Neuronal stem cell (in vitro differentiated cells): ENCODE data around the gene GPBP1.

ENCODE experiments used
- DNase-seq: peaks from one replicate; pipeline ENCODE4 v3.0.0-alpha.2; 2013; ENCODE audit warnings: low spot score
- H2AFZ ChIP-seq: one replicate; pipeline ENCODE4 v1.6.1; 2013; ENCODE audit warnings: mild to moderate bottlenecking, low read length, inconsistent platforms
- H2AK5ac ChIP-seq: 2 replicates; pipeline ENCODE4 v1.6.1; 2013; ENCODE audit warnings: low read depth, mild to moderate bottlenecking, inconsistent platforms, low read length, moderate library complexity, mixed read lengths
- H2BK120ac ChIP-seq: 2 replicates; pipeline ENCODE4 v1.6.1; 2013; ENCODE audit warnings: low read depth, mild to moderate bottlenecking, inconsistent platforms, low read length, moderate library complexity, mixed read lengths
- H2BK12ac ChIP-seq: one replicate; pipeline ENCODE4 v1.6.1; 2013; ENCODE audit warnings: low read length, inconsistent platforms
- H2BK15ac ChIP-seq: 2 replicates; pipeline ENCODE4 v1.6.1; 2013; ENCODE audit warnings: mild to moderate bottlenecking, low read length, inconsistent platforms, mixed read lengths
- H2BK5ac ChIP-seq: one replicate; pipeline ENCODE4 v1.6.1; 2013; ENCODE audit warnings: inconsistent platforms, mild to moderate bottlenecking, low read length, moderate library complexity
- H3K14ac ChIP-seq: one replicate; pipeline ENCODE4 v1.6.1; 2013; ENCODE audit warnings: low read length, inconsistent platforms
- H3K18ac ChIP-seq: 2 replicates; pipeline ENCODE4 v1.6.1; 2013; ENCODE audit warnings: low read length, inconsistent platforms
- H3K23ac ChIP-seq: 2 replicates; pipeline ENCODE4 v1.6.1; 2013; ENCODE audit warnings: low read depth, mild to moderate bottlenecking, mixed read lengths, low read length, inconsistent platforms; ENCODE audit not compliant: poor library complexity
- H3K27ac ChIP-seq: replicated peaks from 3 replicates; pipeline ENCODE4 v1.5.1; 2013; ENCODE audit warnings: low read length, inconsistent platforms
- H3K27me3 ChIP-seq, 3 experiments: 2 replicates each; pipeline ENCODE4 v1.6.1; 2013; ENCODE audit warnings: low read length in 3 of 3, mild to moderate bottlenecking in 2 of 3, inconsistent platforms in 1 of 3, low read depth in 1 of 3, mixed read lengths in 1 of 3, moderate library complexity in 1 of 3; ENCODE audit not compliant: control insufficient read depth in 3 of 3, insufficient read depth in 3 of 3
- H3K36me3 ChIP-seq, 2 donors: replicated peaks in 1 of 2; 2 replicates each; pipeline ENCODE4 v1.6.1; 2013; ENCODE audit warnings: low read length in 2 of 2; ENCODE audit not compliant: control insufficient read depth in 2 of 2, insufficient read depth in 2 of 2
- H3K4ac ChIP-seq: 2 replicates; pipeline ENCODE4 v1.6.1; 2013; ENCODE audit warnings: inconsistent platforms, mild to moderate bottlenecking, low read length, moderate library complexity
- H3K4me1 ChIP-seq, 2 donors: 1 replicate in 1 of 2; 2 replicates in 1 of 2; pipeline ENCODE4 v1.6.1; 2013; ENCODE audit warnings: low read length in 2 of 2, low read depth in 1 of 2; ENCODE audit not compliant: control insufficient read depth in 2 of 2, insufficient read depth in 1 of 2
- H3K4me2 ChIP-seq: one replicate; pipeline ENCODE4 v1.6.1; 2013; ENCODE audit warnings: mild to moderate bottlenecking, low read length, inconsistent platforms; ENCODE audit not compliant: insufficient read depth, poor library complexity, severe bottlenecking
- H3K4me3 ChIP-seq, 2 donors: 2 replicates each; pipeline ENCODE4 v1.5.1; 2013; ENCODE audit warnings: low read length in 2 of 2, mild to moderate bottlenecking in 2 of 2, inconsistent platforms in 1 of 2, moderate library complexity in 1 of 2
- H3K79me1 ChIP-seq: one replicate; pipeline ENCODE4 v1.6.1; 2013; ENCODE audit warnings: low read depth, mild to moderate bottlenecking, inconsistent platforms, low read length, moderate library complexity
- H3K9ac ChIP-seq: one replicate; pipeline ENCODE4 v1.6.1; 2013; ENCODE audit warnings: mild to moderate bottlenecking, low read depth, low read length, inconsistent platforms; ENCODE audit not compliant: poor library complexity
- H3K9me3 ChIP-seq, 2 donors: replicated peaks in 1 of 2; 2 replicates each; pipeline versions ENCODE3 to v1.6.1; 2013; ENCODE audit warnings: low read length in 2 of 2, mild to moderate bottlenecking in 2 of 2, inconsistent platforms in 1 of 2, low read depth in 1 of 2, mixed read lengths in 1 of 2, moderate library complexity in 1 of 2; ENCODE audit not compliant: control insufficient read depth in 2 of 2, insufficient read depth in 1 of 2
- H4K8ac ChIP-seq: one replicate; pipeline ENCODE4 v1.6.1; 2013; ENCODE audit warnings: low read depth, mild to moderate bottlenecking, inconsistent platforms, low read length, moderate library complexity
- H4K91ac ChIP-seq: one replicate; pipeline ENCODE4 v1.6.1; 2013; ENCODE audit warnings: low read length, low read depth, mild to moderate bottlenecking, inconsistent platforms; ENCODE audit not compliant: poor library complexity
- WGBS, 2 donors: extraction: QIAGEN DNeasy Blood & Tissue Kit; methylation state at CpG; one replicate each; pipeline ENCODE4 v1.1.7; 2013; ENCODE audit warnings: missing lambda C conversion rate in 2 of 2, mixed read lengths in 1 of 2; ENCODE audit not compliant: insufficient read length in 2 of 2, insufficient replicate concordance in 1 of 2; ENCODE audit errors: extremely low coverage in 2 of 2; 5-methylcytosine and 5-hydroxymethylcytosine counted together

The GPBP1 gene

GRCh38 chr5:57249265-57249874, 75.5 kb downstream of the GPBP1 start:
- H3K9me3 ChIP-seq: peaks cover 0 to 8% of the 10 kb centered on the region in 2 donors
- H3K4ac ChIP-seq: no peak overlapping the region
- H3K36me3 ChIP-seq: peaks cover 21 to 94% of the 10 kb centered on the region in 2 donors
- no peak for DNase-seq
- no peak overlapping the region for H2BK12ac ChIP-seq
- H3K27ac ChIP-seq: no peak overlapping the region
- no peaks in the 10 kb centered on the region for H3K4me1 ChIP-seq
- H4K91ac ChIP-seq: no peak overlapping the region
- no peak overlapping the region for H3K23ac ChIP-seq
- no peak overlapping the region for H3K4me2 ChIP-seq
- WGBS, 2 donors: no CpG with 5 or more reads among the region's 8 CpGs
- H3K27me3 ChIP-seq: no peaks in the 10 kb centered on the region
- no peak overlapping the region for H4K8ac ChIP-seq
- no peak overlapping the region for H2AK5ac ChIP-seq
- H2BK120ac ChIP-seq: no peak overlapping the region
- peaks cover 3% of the 10 kb centered on the region for H3K79me1 ChIP-seq
- H3K9ac ChIP-seq: no peak overlapping the region
- no peak overlapping the region for H2BK5ac ChIP-seq
- no peak overlapping the region for H3K18ac ChIP-seq
- H2AFZ ChIP-seq: no peak overlapping the region
- H3K14ac ChIP-seq: no peak overlapping the region
- no peak overlapping the region for H3K4me3 ChIP-seq
- H2BK15ac ChIP-seq: no peak overlapping the region

DNA sequence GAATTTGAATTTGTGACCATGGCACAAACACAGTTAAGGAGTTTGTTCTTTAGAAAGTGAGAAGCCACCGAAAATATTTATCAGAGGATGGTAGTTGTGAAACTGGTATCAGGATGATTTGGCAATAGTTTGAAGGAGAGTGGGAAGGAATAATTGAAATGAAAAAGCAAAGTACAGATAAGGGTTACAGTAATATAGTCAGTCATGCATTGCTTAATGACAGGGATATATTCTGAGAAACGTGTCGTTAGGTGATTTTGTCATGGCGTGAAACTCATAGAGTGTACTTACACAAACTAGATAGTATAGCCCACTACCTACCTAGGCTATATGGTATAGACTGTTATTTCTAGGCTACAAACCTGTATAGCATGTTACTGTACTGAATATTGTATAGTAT, 84.2 kb downstream of the GPBP1 start:
- H3K36me3 ChIP-seq: peaks cover 12 to 99% of the 10 kb centered on the region in 2 donors
- whole genome bisulfite sequencing, 2 donors: no CpG with 5 or more reads among the region's 4 CpGs

DNA sequence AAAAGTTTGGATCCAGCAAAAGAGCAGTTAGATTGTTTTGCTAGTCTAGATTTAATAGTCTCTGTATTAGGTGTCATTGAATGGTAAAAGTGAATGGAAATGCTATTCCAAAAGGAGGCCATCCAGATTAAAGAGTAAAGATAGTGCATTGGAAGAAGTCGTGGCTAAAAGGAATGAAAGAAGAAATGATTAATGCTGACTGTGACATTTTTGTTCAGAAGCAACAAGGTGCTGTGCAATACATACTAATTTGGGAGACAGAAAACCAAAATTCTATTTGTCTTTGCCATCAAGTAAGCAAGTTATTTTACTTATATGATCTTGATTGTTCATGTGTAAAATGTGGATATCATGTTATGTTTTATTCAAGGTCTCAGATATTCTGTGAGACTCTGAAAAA, 85.1 kb downstream of the GPBP1 start:
- H2BK120ac ChIP-seq: no peak overlapping the region
- H3K4me1 ChIP-seq: no peaks in the 10 kb centered on the region
- H3K27me3 ChIP-seq: no peaks in the 10 kb centered on the region
- H2BK15ac ChIP-seq: no peak overlapping the region
- no peak overlapping the region for H4K8ac ChIP-seq
- H3K23ac ChIP-seq: no peak overlapping the region
- no peak overlapping the region for H2AK5ac ChIP-seq
- DNase-seq: no peak
- no peak overlapping the region for H2AFZ ChIP-seq
- no peak overlapping the region for H3K9ac ChIP-seq
- no peak overlapping the region for H3K4ac ChIP-seq
- no CpG with 5 or more reads among the region's 1 CpG for WGBS, 2 donors
- no peak overlapping the region for H3K14ac ChIP-seq
- H3K27ac ChIP-seq: no peak overlapping the region
- H3K36me3 ChIP-seq: peaks cover 10 to 99% of the 10 kb centered on the region in 2 donors
- no peak overlapping the region for H3K4me2 ChIP-seq
- no peaks in the 10 kb centered on the region for H3K9me3 ChIP-seq
- no peak overlapping the region for H3K4me3 ChIP-seq
- H2BK12ac ChIP-seq: no peak overlapping the region
- no peak overlapping the region for H4K91ac ChIP-seq
- no peak overlapping the region for H3K18ac ChIP-seq
- H3K79me1 ChIP-seq: peaks cover 2% of the 10 kb centered on the region
- H2BK5ac ChIP-seq: no peak overlapping the region

More for the DNA sequence above, 84.2 kb downstream of the GPBP1 start:
- H3K4me2 ChIP-seq: no peak overlapping the region
- H3K23ac ChIP-seq: no peak overlapping the region
- H3K9me3 ChIP-seq: no peaks in the 10 kb centered on the region
- H2BK12ac ChIP-seq: no peak overlapping the region
- no peak overlapping the region for H3K9ac ChIP-seq
- H3K18ac ChIP-seq: no peak overlapping the region
- no peak overlapping the region for H2AFZ ChIP-seq
- H3K27me3 ChIP-seq: no peaks in the 10 kb centered on the region
- no peaks in the 10 kb centered on the region for H3K4me1 ChIP-seq
- no peak overlapping the region for H4K8ac ChIP-seq
- no peak overlapping the region for H3K27ac ChIP-seq
- H2AK5ac ChIP-seq: no peak overlapping the region
- no peak overlapping the region for H2BK5ac ChIP-seq
- no peak overlapping the region for H2BK120ac ChIP-seq
- peaks cover 2% of the 10 kb centered on the region for H3K79me1 ChIP-seq
- no peak for DNase-seq
- H3K4ac ChIP-seq: no peak overlapping the region
- no peak overlapping the region for H3K4me3 ChIP-seq
- no peak overlapping the region for H2BK15ac ChIP-seq
- H4K91ac ChIP-seq: no peak overlapping the region
- no peak overlapping the region for H3K14ac ChIP-seq

- Histone ChIP-seq H4K8ac (no peak overlapping the region), H3K9ac (no peak overlapping the region), H3K27ac (no peak overlapping the region), H3K14ac (no peak overlapping the region), H3K4me1 (no peaks in the 10 kb centered on the region), H3K27me3 (no peaks in the 10 kb centered on the region), H4K91ac (no peak overlapping the region), H3K4ac (no peak overlapping the region), H2BK12ac (no peak overlapping the region), H3K23ac (no peak overlapping the region), H2AFZ (no peak overlapping the region), H3K36me3 (peaks cover 10 to 98% of the 10 kb centered on the region in 2 donors), H3K4me2 (no peak overlapping the region), H2BK120ac (no peak overlapping the region), H3K79me1 (peaks cover 2% of the 10 kb centered on the region), H3K4me3 (no peak overlapping the region), H2AK5ac (no peak overlapping the region), H2BK15ac (no peak overlapping the region), H3K9me3 (no peaks in the 10 kb centered on the region), H2BK5ac (no peak overlapping the region), H3K18ac (no peak overlapping the region)
- no peak for DNase-seq
Measured at GRCh38 chr5:57259704-57260103, 85.8 kb downstream of the GPBP1 start.
